ENCODE results near the gene PRR22.

The PRR22 gene

DNA sequence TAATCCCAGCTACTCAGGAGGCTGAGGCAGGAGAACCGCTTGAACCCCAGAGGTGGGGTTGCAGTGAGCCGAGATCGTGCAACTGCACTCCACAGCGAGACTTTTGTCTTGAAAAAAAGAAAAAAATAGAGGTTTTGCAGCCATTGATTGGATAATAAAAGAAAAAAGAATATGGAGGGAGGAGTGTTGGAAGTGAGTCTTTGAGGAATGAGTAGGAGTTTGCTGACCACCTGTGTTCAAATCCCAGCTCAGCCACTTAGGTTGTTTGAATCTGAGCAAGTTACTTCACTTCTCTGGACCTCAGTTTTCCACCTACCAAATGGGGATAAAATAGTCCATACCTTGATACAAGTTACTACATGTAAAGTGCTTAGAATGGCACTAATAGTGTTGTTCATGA is 26.6 kb upstream of the PRR22 start:
- no peak for DNase-seq

DNA sequence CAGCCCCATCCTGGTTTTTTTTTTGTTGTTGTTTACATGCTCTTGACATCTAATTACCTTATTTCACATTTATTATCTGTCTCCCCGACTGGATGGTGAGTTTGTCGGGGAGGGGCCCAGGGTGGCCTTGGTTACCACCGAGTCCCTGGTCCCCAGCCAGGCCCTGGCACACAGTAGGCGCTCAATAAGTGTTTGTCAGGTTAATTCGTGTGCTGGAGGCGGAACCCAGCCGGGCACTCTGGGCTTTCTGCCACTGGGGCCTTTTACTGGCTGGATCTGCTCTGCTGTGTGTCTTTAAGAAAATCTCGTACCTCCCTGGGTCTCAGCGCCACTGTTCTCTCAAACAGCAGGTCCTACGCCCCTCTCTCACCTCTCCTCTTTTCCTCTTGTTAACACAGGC is 24.9 kb upstream of the PRR22 start:
- no peak for DNase-seq

DNA sequence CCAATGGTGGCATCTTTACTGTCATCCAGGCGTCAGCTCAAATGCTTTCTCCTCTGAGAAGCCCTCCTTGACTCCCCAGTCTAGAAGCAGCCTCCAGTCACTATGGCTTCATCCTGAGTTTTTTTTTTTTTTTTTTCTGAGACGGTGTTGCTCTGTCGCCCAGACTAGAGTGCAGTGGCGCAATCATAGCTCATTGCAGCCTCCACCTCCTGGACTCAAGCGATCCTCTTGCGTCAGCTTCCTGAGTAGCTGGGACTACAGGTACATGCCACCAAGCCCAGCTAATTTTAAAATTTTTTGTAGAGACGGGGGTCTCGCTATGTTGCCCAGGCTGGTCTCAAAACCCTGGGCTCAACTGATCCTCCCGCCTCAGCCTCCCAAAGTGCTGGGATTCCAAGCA is 24.5 kb upstream of the PRR22 start:
- no peak for DNase-seq

DNA sequence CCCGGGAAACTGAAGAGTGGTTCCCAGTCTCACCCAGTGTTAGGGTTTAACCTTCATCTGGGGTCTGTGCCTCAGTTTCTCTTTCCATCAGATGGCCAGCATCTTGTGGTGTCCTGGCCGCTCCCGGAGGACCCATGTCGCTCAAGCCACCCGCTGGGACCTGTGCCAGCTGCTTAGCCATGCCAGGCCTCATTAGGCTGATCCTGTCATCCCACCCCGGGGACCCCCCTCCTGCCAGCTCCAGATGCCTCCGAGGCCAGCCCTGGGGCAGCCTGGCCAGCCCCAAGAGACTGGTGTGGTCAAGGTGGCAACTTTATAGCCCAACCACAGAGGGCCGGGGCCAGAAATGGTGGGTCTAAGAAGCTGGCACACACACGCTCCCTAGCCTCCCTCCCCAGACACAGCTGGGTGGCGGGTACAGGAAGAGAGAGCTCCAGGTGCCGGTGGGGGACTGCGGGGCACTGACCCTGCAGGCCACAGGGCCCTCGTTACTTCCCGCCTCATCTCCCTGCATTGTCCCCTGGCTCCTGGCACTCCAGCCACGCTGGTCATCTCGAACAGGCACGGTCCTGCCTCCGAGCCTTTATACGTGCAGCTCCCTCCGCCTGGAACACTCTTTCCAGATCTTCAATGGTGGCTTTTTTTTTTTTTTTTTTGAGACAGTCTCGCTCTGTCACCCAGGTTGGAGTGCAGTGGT is 23.7 kb upstream of the PRR22 start:
- no peak for DNase-seq

DNA sequence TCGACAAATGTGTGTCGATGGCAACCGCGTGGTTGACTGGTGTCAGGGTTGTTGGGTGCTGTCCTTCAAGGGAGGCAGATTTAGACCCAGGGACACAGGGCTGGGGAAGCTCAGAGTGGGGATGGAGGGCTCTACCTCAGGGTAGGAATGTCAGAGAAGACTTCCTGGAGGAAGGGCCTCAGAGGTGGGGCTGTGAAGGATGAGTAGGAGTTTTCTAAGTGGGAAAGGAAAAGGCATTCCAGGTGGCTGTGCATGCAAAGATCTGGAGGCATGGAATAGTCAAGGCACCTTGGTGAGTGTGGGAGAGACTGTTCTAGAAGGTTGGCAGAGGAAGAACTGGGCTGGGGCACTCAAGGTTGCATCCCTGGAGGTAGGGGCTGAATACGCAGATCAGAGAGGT is 22.4 kb upstream of the PRR22 start:
- no peak for DNase-seq

DNA sequence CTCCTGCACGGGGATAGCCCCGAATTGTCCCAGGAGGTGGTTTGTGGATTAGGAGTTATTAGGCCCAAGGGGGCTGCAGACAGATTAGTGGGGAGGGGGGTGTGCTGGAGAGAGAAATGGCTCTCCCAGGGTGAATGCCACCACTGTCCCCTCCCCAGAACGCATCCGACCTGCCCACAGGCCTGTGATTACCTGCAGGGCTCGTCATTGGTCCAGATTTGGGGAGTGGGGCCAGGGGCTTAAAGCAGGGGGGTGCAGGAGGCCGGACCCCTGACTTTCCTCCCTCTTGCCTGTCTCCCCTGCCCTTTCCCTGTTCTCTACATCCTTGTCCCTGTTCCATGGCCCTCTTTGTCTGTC is 21.6 kb upstream of the PRR22 start:
- DNase-seq = no peak

DNA sequence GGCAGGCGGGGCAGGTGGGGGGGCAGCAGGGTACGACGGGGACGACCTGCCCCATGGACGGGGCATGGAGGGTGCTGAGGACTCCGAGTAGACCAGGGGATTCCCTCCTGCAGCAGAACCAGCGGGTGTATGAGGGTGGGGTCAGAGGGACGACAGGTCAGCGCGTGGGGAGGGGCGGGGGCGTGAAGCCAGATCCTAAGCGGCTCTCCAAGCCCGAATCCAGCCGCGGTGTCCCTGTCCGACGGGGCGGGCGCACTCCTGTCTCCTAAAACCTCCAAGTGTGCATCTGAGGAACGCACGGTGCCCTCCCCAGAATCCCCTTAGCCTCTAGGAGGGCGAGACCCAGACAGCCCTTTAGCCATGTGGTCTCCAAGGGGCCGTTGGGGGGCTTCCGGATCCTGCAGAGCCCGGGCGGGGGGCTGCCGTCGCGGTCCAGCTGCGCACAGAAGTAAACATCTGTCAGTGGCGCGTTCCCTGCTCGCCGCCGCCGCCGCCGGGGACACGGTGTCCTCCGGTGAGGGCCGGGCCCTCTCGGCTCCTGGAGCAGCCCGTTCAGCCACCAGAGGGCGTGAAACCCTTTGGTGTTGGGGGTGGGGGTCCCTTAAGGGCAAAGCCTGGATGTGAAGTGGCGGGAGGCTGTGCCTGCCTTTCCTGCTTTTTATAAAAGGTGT is 21.1 kb upstream of the PRR22 start:
- DNase-seq = peak; percentile 66

DNA sequence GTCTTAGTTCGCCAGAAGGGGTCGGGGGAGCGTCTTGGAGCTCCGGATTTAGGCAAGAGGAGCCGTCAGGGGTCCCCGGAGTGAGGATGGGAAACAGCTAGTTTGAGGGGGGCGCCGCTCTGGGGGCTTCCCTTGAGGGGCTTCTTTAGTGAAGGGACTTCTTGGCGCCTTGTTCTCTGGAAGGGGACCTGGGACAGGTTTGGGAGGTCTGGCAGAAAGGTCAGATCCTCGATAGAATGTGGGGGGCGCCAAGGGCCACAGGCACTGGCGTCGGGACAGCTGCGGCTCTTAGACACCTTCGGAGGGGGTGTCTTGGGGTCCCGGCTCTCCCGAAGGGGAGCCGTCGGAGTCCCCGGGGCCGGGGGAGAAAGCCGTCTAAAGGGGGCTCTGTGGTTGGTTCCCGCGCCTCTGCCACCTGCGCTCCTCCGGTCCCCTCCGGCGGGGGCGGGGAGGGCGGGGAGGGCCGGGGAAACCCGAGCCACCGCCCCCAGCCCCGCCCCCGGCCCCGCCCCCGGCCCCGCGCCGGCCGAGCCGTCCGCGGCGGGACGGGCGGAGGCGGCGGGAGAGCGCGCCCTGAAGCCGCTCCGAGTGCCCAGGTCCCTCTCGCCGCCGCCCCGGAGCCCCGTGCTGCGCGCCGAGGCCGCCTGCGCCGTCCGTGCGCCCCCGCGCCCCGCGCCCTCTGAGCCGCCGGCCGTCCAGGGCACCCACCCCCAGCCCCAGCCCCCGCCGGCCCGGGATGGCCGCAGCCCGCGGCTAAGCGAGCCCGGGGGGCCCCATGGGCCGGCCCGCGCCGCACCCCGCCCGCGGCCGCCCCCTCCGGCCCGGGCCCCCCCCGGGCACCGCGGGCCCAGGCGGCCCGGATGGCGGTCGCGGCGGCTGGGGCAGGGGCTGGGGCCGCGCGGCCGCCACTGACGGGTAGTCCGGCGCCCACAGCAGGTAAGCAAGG is 20.2 kb upstream of the PRR22 start, which contains the start of gene NRTN:
NRTN (plus strand) TSS at position 552 of the 946 bp plus-strand sequence. CDS start 19,099 bp downstream, outside the sequence.
- DNase-seq = peak; percentile 44

DNA sequence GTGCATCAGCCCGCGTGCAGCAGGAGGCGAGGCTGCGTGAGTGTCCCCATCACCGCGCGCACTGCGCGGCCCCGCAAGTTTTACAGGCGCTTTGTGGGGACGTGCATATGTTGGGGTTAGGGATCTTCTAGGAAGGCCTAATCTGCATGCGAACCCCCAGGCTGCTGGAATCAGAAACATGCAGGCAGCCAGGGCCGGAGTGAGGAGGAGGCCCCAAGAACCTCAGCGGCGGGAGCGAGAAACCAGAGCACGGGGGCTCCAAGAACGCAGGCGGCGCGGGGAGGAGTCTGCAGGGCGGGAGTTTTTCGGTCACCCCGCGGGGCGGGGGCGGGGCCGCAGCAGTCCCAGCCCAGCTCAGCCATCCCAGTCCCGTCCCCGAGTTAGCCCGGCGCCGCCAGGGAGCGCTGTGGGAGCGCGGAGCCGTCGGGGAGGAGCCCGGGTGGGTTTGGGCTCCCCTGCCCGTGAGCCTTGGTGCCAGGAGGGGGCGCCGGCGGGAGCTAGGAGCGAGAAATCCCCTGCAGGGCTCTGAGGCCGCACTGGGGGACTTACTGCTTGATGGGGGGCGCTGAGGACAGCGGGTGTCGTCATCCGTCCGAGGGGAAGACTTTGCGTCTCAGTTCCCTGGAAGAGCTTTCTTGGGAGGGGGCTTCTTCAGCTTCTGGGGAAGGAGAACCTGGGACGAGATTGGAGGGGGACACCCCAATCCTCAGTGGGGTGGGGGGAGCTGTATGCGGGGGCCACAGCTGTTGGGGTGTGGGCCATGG is 19.4 kb upstream of the PRR22 start:
- DNase-seq = peak; percentile 93

DNA sequence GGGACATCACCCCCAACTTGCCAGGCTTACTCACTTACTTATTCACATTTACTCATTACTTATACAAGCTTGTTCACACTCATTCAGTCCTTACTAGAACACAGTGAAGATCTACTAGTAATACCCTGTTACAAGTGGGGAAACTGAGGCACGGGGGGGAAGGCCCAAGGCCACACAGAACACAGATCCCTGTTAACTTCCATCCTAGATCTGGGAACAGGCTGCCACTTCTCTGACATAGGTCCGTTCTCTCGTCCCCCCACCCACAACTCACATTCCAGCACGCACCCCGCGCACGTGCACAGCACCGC is 18.9 kb upstream of the PRR22 start:
- no peak for DNase-seq

DNA sequence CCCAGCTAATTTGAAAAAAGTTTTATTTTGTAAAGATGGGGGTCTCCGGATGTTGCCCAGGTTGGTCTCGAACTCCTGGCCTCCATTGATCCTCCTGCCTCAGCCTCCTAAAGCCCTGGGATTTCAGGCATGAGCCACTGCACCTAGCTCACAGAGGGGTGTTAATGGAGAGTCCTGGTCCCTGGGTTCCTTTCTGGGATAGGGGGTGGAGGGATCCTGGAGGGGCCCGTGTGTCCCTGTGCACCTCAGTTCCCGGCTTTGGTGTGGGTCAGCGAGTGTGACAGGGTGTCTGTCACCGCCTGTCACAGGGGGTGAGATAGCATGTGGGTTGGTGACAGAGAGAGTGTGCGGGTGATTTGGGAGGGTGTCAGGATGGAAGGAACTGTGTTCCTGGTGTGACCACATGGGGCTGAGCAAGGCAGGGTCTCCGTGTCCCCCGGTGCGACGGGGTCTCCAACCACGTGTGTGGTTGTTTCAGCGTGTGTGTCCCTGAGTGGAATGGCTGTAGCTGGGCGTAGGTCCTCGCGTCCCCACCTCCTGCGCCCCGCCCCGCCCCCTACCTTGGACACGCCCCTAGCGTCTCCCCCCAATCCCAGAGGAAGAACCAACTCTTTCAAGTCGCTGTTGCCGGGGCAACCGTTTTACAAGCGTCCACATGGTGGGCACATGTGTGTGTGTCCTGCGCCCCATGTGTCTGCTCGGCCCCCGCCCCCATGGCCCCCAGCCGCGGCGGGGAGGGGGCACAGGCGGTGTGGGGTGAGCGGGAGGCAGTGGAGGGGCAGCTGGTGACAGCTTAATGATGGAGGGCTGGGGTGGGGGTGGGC is 17.5 kb upstream of the PRR22 start:
- DNase-seq = no peak

DNA sequence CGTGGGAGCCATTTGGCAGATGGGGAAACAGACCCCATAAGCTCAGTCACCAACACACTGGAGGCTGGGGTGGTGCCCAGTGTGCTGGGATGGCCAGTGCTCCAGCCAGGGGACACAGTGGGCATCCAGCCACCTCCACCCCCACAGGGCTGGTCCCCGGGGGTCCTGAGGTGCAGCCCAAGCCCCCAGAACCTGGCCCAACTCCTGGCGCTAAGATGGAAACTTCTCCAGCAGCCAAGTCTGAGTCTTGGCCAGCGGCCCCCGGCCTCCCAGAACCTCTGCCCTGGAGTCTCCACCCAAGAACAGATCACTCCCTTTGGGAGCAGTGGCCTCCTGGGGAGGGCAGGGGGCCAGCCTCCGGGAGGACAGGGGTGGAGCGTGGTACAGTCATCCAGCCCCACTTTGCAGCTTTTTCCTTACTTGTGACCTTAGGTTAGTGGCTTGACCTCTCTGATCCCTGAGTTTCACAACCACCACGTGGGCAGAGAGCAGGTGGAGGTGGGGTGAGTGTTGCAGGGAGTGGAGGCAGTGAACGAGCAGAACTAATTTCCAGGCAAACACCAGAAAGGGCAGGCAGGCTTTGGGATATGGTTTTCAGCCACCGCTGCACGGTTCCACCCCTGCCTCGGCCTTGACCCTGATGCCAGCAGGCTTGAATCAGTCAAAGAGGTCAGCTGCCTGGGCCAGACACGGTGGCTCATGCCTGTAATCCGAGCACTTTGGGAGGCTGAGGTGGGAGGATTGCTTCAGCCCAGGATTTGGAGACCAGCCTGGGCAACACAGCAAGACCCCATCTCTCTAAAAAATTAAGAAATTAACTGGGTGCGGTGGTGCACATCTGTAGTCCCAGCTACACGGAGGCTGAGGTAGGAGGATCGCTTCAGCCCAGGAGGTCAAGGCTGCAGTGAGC is 16.1 kb upstream of the PRR22 start:
- DNase-seq = no peak

DNA sequence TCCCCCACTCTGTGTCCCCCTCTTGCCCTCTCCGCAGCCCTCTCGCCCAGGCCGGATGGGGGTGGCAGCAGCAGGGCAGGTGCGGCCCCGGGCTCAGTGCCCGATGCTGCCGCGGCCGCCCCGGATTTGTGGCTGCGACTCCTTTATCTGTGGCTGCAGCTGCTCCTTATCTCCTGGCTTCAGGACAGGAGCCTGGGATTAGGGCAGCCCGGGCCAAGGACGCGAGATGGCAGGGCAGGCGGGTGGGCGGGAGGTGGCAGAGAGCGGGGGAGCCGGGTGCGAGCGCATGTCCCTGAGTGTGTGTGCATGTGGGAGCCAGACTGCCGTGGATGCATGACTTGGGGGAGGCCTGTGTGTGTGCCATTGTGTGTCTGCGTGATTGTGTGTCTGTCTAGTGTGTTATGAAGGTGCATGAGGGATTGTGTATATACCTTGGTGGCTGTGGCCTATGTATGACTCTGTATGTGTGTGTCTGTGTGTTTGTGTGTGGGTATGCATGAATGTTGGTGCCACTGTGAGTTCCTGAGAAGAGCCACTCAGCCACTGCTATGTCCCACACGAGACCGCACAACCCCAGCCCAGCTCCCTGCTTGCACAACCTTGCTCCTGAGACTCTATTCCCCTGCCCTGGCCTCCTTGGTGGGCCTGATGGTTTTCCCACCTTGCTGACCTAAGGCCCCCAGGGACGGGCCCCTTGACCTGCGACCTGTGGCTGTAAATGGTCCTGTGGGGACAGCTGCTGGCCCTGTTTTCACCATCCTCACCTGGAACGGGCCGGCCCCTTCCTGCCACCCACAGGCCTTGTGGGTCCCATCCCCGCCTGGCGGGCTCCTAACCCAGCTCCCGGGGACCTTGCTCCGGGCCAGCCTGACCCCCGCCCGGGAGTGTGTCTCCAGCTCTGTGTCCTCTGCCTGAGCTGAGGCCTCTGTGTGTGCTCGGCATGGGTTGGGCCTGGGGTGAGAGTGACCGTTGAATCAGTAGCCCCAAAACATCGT is 15.0 kb upstream of the PRR22 start:
- DNase-seq = no peak

DNA sequence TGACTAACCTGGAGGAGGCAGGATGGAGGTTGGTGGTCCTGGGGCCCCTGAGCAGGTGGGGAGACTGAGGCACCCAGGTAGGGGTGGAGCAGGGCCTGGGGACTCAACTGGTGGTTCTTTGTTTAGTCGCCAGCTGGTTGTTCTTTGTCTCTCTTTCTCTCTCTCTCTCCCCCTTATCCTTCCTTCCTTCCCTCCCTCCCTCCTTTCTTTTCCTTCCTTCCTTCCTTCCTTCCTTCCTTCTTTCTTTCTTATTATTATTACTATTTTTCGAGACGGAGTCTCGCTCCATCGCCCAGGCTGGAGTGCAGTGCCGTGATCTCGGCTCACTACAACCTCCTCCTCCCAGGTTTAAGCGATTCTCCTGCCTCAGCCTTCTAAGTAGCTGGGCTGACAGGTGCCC is 13.7 kb upstream of the PRR22 start:
- no peak for DNase-seq

DNA sequence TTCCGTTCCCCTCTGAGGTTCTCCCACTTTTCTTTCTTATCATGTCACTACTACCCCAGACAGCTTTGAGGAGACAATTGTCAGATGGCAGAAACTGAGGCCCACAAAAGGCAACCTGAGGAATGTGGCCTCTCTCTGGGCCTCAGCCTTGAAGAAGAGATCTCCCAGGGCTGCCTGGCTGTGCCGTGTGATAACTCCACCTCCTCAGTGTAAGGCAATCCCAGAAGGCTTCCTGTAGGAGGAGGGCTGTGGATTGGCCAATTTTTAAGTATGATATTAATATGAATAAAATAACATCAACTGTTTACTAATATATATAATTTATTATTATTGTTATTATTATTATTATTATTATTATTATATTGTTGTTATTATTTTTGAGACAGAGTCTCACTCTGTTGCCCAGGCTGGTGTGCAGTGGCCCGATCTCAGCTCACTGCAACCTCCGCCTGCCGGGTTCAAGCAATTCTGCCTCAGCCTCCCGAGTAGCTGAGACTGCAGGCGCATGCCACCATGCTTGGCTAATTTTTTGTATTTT is 10.9 kb upstream of the PRR22 start:
- DNase-seq = no peak

DNA sequence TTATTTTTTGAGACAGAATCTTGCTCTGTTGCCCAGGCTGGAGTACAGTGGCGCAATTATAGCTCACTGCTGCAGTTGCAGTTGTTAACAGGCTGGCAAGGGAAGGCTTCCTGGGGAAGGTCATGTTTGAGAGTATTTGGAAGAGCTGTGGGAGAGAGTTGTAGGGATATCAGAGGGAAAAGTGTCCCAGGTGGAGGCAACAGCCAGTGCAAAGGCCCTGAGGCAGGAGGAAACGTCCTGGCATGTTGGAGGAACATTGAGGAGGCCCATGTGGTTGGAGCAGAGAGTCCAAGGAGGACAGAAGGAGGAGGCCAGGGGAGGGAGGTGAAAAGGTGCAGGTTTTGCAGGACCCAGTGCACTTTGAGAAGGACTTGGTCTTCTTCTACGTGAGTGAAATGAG is 8.6 kb upstream of the PRR22 start:
- no peak for DNase-seq

DNA sequence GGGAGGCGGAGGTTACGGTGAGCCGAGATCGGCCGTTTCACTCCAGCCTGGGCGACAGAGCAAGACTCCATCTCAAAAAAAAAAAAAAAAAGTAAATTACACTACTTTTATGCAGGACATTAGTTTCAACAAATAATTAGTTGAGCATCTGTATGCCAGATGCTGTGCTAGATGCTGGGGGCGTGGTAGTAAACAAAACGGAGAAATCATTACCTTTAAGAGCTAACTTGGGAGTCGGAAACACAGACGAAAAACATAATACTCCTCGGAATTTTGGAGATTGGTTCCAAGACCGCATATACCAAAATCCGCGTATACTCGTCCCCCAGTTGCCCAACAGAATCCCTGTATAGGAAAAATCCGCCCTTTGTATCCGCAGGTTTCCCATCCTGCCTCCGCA is 7.7 kb upstream of the PRR22 start:
- no peak for DNase-seq

DNA sequence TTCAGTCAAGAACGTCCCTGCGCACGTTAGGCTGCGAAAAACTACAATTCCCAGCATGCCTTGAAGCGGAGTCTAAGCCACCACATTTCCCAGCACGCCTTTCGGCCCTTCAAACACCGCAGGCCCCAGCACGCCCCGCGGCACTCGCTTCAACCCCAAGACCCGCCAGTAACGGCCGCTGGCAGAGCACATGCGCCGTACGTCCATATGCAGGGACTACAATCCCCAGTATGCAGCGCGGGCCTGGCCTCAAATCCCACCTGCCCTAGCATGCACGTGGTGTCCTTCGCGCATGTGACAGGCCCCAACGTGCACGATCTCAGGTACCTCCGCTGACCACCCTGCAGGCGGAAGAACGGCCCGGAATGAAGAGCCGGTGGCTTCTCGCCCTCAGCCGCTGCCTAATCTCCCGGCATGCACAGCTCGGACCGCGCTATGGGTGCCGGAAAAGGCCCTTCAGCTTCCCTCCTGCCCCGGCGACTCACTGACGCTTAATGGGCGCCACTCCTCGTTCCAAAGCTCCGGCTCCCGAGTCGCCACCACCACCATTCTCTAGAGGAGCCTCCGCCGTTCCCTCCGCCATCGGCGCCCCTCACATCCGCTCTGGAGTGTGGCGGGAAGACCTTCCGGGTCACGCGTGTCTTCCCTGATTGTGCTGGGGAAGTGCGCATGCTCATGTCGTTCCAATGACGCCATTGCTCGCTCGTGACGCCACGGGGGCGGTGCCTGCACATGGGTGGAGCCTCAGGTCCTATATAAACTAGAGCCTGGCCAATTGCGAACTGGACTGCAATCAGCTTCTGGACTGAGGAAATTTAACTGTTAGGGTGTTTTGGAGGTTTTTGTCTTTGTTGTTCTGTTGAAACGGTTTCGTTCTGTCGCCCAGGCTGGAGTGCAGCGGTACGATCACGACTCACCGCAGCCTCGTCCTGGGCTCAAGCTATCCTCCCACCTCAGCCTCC is 6.3 kb upstream of the PRR22 start, which contains the start of gene DUS3L:
DUS3L (minus strand) TSS at position 605 of the 962 bp plus-strand sequence; CDS start at position 583, 22 bp downstream.
- peak; percentile 94 for DNase-seq
